Endothelial cell (in vitro differentiated cells): ENCODE measurements around the gene OR2L2. TPM values are rescaled to one million over a fixed set of nuclear protein-coding genes. Genes with fewer than 3 reads are reported as not detected.

Experiments used
- DNase-seq: peaks from one replicate; pipeline ENCODE4 v3.0.0; 2021; ENCODE audit warnings: low spot score
- H3K27ac Mint-ChIP-seq: one replicate; pipeline ENCODE4 v1.8.0; 2021; ENCODE audit warnings: mixed read lengths, inconsistent platforms; ENCODE audit not compliant: unreplicated experiment
- H3K27me3 Mint-ChIP-seq: one replicate; pipeline ENCODE4 v1.8.0; 2021; ENCODE audit warnings: mild to moderate bottlenecking, moderate library complexity, mixed read lengths, inconsistent platforms; ENCODE audit not compliant: unreplicated experiment
- H3K36me3 Mint-ChIP-seq: one replicate; pipeline ENCODE4 v1.8.0; 2021; ENCODE audit warnings: mild to moderate bottlenecking, low read depth, mixed read lengths, inconsistent platforms; ENCODE audit not compliant: unreplicated experiment
- H3K4me1 Mint-ChIP-seq: one replicate; pipeline ENCODE4 v1.8.0; 2021; ENCODE audit warnings: mild to moderate bottlenecking, mixed read lengths, inconsistent platforms; ENCODE audit not compliant: unreplicated experiment
- H3K4me3 Mint-ChIP-seq: one replicate; pipeline ENCODE4 v1.8.0; 2021; ENCODE audit warnings: mild to moderate bottlenecking, mixed read lengths, inconsistent platforms; ENCODE audit not compliant: unreplicated experiment
- H3K9me3 Mint-ChIP-seq: one replicate; pipeline ENCODE4 v1.8.0; 2021; ENCODE audit warnings: mixed read lengths, inconsistent platforms; ENCODE audit not compliant: unreplicated experiment
- CTCF ChIP-seq: fragments of 200-600 bp; sonication (generic); IDR thresholded peaks from one replicate; pipeline ENCODE4 v1.5.0; 2021; ENCODE audit warnings: antibody characterized with exemption; ENCODE audit not compliant: unreplicated experiment
- total RNA-seq: library from RNA; stranded (reverse); fragmentation: NEBNext Ultra II Directional; extraction: Animal tissue kit (Norgen Biotek cat#: 25700); gene quantifications from one replicate; pipeline ENCODE4 v1.2.1, GENCODE V29; 2021; ENCODE audit not compliant: unreplicated experiment

The OR2L2 gene
- total RNA-seq, 1 donor from 2014 or later, result not detected

GRCh38 chr1:248009681-248010080 is 20.2 kb upstream of the OR2L2 start:
- no peak for TF ChIP-seq CTCF
- Mint-ChIP-seq H3K4me3 (no peak overlapping the region), H3K36me3 (peaks cover 9% of the 10 kb centered on the region), H3K9me3 (peaks cover 30% of the 10 kb centered on the region), H3K4me1 (no peaks in the 10 kb centered on the region), H3K27ac (no peak overlapping the region), H3K27me3 (peaks cover 4% of the 10 kb centered on the region)
- DNase-seq, result no peak

- Mint-ChIP-seq H3K4me1 (no peaks in the 10 kb centered on the region), H3K36me3 (peaks cover 9% of the 10 kb centered on the region), H3K9me3 (peaks cover 30% of the 10 kb centered on the region), H3K27ac (no peak within 1 kb of the TSS), H3K4me3 (no peak within 1 kb of the TSS), H3K27me3 (peaks cover 4% of the 10 kb centered on the region)
- TF ChIP-seq CTCF, result no peak
- DNase-seq, result no peak
These were observed 16.6 kb upstream of the OR2L2 start, which contains the start of gene OR2L5 for GRCh38 chr1:248013229-248013710. TSS of gene OR2L5 (plus strand) at chr1:248013660. CDS start at chr1:248021948, 8,288 bp downstream.

GRCh38 chr1:248015803-248016202 is 14.1 kb upstream of the OR2L2 start:
- Mint-ChIP-seq H3K4me3 (no peak overlapping the region), H3K27me3 (no peaks in the 10 kb centered on the region), H3K9me3 (peaks cover 24% of the 10 kb centered on the region), H3K4me1 (no peaks in the 10 kb centered on the region), H3K27ac (no peak overlapping the region), H3K36me3 (no peaks in the 10 kb centered on the region)
- no peak for DNase-seq
- TF ChIP-seq CTCF, result no peak

GRCh38 chr1:248045209-248045608 is 15.3 kb downstream of the OR2L2 start:
- Mint-ChIP-seq H3K27ac (no peak overlapping the region), H3K27me3 (peaks cover 2% of the 10 kb centered on the region), H3K4me1 (no peaks in the 10 kb centered on the region), H3K36me3 (no peaks in the 10 kb centered on the region), H3K9me3 (peaks cover 29% of the 10 kb centered on the region), H3K4me3 (no peak overlapping the region)
- no peak for DNase-seq
- no peak for TF ChIP-seq CTCF

- no peak for TF ChIP-seq CTCF
- Mint-ChIP-seq H3K4me1 (no peaks in the 10 kb centered on the region), H3K36me3 (no peaks in the 10 kb centered on the region), H3K9me3 (peaks cover 25% of the 10 kb centered on the region), H3K27ac (no peak within 1 kb of the TSS), H3K4me3 (no peak within 1 kb of the TSS), H3K27me3 (peaks cover 2% of the 10 kb centered on the region)
- no peak for DNase-seq
These were observed 16.7 kb downstream of the OR2L2 start, which contains the start of gene OR2L3 for GRCh38 chr1:248046536-248046935. TSS of gene OR2L3 (plus strand) at chr1:248046836. CDS start at chr1:248060682, 13,846 bp downstream.
